Neural cell (in vitro differentiated cells): Measurements from ENCODE around the gene CDK15. TPM values are rescaled to one million over a fixed set of nuclear protein-coding genes. Genes with fewer than 3 reads are reported as not detected.

Experiments
- H2AFZ ChIP-seq: fragments of 200-600, 300-800 bp; sonication (generic), shearing (Covaris generic); 2 replicates; pipeline ENCODE4 v1.6.0; 2014; ENCODE audit warnings: low read depth, mild to moderate bottlenecking, antibody characterized with exemption, low read length, moderate library complexity
- H3F3A ChIP-seq: fragments of 200-600 bp; shearing (Covaris generic); 2 replicates; pipeline ENCODE4 v1.6.1; 2016; ENCODE audit warnings: mild to moderate bottlenecking, moderate library complexity, mixed read lengths, antibody characterized with exemption, low read length; ENCODE audit not compliant: insufficient read depth, poor library complexity, severe bottlenecking
- H3K27ac ChIP-seq: fragments of 200-600, 300-800 bp; sonication (generic), shearing (Covaris generic); 2 replicates; pipeline ENCODE4 v1.5.1; 2014; ENCODE audit warnings: mild to moderate bottlenecking, low read length, moderate library complexity
- H3K27me3 ChIP-seq: fragments of 300-800, 200-600 bp; sonication (generic), shearing (Covaris generic); 2 replicates; pipeline ENCODE4 v1.6.0; 2014; ENCODE audit warnings: mild to moderate bottlenecking, low read depth, low read length, moderate library complexity; ENCODE audit not compliant: insufficient read depth
- H3K36me3 ChIP-seq: fragments of 300-800, 200-600 bp; sonication (generic), shearing (Covaris generic); 2 replicates; pipeline ENCODE4 v1.5.1; 2014; ENCODE audit warnings: mild to moderate bottlenecking, antibody characterized with exemption, low read length, moderate library complexity; ENCODE audit not compliant: insufficient read depth
- H3K4me2 ChIP-seq: fragments of 300-800, 200-600 bp; sonication (generic), shearing (Covaris generic); 2 replicates; pipeline ENCODE4 v1.6.0; 2014; ENCODE audit warnings: mild to moderate bottlenecking, low read length
- H3K4me3 ChIP-seq: fragments of 300-800, 200-600 bp; sonication (generic), shearing (Covaris generic); 2 replicates; pipeline ENCODE4 v1.5.1; 2014; ENCODE audit warnings: mild to moderate bottlenecking, low read length, moderate library complexity
- H3K79me2 ChIP-seq: fragments of 200-600 bp; shearing (Covaris generic); replicated peaks from 2 replicates; pipeline ENCODE4 v1.6.0; 2014; ENCODE audit warnings: mild to moderate bottlenecking, low read length, moderate library complexity; ENCODE audit not compliant: insufficient read depth
- H3K9ac ChIP-seq: fragments of 300-800, 200-600 bp; sonication (generic), shearing (Covaris generic); 2 replicates; pipeline ENCODE4 v1.6.1; 2016; ENCODE audit warnings: mild to moderate bottlenecking, low read length, mixed read lengths
- H3K9me2 ChIP-seq: fragments of 200-600 bp; shearing (Covaris generic); 2 replicates; pipeline ENCODE4 v1.6.1; 2016; ENCODE audit warnings: mild to moderate bottlenecking, low read length, mixed read lengths; ENCODE audit not compliant: insufficient read depth
- H3K9me3 ChIP-seq: fragments of 200-600, 300-800 bp; sonication (generic), shearing (Covaris generic); 2 replicates; pipeline ENCODE4 v1.6.1; 2016; ENCODE audit warnings: mild to moderate bottlenecking, mixed run types, low read length, moderate library complexity, mixed read lengths
- H4K20me1 ChIP-seq: fragments of 200-600 bp; shearing (Covaris generic); 2 replicates; pipeline ENCODE4 v1.6.1; 2016; ENCODE audit warnings: mild to moderate bottlenecking, mixed run types; ENCODE audit not compliant: insufficient read depth
- EP300 ChIP-seq: fragments of 450-650 bp; conservative IDR thresholded peaks from 2 replicates; pipeline ENCODE4 v1.6.1; 2014; ENCODE audit warnings: antibody characterized with exemption, mild to moderate bottlenecking, moderate library complexity; ENCODE audit not compliant: poor library complexity, severe bottlenecking
- EZH2 ChIP-seq: fragments of 200-600, 300-800 bp; shearing (Covaris generic), sonication (generic); IDR thresholded peaks from 2 replicates; pipeline ENCODE4 v1.6.1; 2014; ENCODE audit warnings: antibody characterized with exemption, low read length, borderline replicate concordance, mild to moderate bottlenecking; ENCODE audit not compliant: insufficient read depth, poor library complexity, severe bottlenecking
- MXI1 ChIP-seq: fragments of 450-650 bp; conservative IDR thresholded peaks from 2 replicates; pipeline ENCODE4 v1.6.1; 2014; ENCODE audit warnings: antibody characterized with exemption, mild to moderate bottlenecking; ENCODE audit not compliant: poor library complexity, severe bottlenecking
- POLR2AphosphoS5 ChIP-seq: IDR thresholded peaks from 2 replicates; pipeline ENCODE4 v1.6.1; 2012
- RAD21 ChIP-seq: fragments of 450-650 bp; conservative IDR thresholded peaks from 2 replicates; pipeline ENCODE4 v1.6.1; 2014; ENCODE audit warnings: antibody characterized with exemption, mild to moderate bottlenecking, moderate library complexity
- REST ChIP-seq: IDR thresholded peaks from 2 replicates; pipeline ENCODE4 v1.6.1; 2012; ENCODE audit warnings: borderline replicate concordance
- SMC3 ChIP-seq: fragments of 450-650 bp; conservative IDR thresholded peaks from 2 replicates; pipeline ENCODE4 v1.6.1; 2014; ENCODE audit warnings: antibody characterized with exemption, mild to moderate bottlenecking, moderate library complexity; ENCODE audit not compliant: poor library complexity
- TAF1 ChIP-seq: IDR thresholded peaks from 2 replicates; pipeline ENCODE4 v1.6.1; 2012; ENCODE audit warnings: low read depth
- polyA plus RNA-seq: library from polyadenylated mRNA; depleted of rRNA; stranded (reverse); fragments of >200 nt; gene quantifications from 2 replicates; pipeline ENCODE4 v1.2.3, GENCODE V29; 2014
- TF ChIP-seq, protein P1 (sequence below): fragments of 450-650 bp; IDR thresholded peaks from 2 replicates; pipeline ENCODE4 v1.5.1; 2014; ENCODE audit warnings: antibody characterized with exemption, mild to moderate bottlenecking, moderate library complexity; ENCODE audit not compliant: poor library complexity, severe bottlenecking

CDK15 gene
- polyA plus RNA-seq, 1 donor from 2014 or later, result 0.09 TPM

DNA sequence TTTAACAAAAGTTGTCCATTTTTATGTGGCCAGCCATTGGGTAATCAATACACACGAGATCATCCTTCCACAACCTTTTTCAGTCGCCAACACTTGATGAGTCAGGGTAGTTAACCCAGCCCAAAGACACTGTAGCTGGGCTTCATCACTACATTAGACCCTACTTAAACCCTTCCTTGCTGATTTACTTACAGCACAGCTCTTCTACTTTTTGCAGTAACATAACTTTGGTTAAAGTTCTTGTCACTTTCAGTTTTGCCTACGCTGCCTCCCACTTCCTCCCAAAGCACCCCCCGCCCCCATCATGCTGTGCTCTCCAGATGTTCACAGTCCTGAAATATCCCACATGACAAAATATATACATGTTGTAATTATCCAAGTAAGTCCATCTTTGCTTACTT, 103.6 kb downstream of the CDK15 start:
- H3K79me2 ChIP-seq, result no peaks in the 10 kb centered on the region
- H4K20me1 ChIP-seq, result no peaks in the 10 kb centered on the region
- H2AFZ ChIP-seq, result no peak overlapping the region
- no peak overlapping the region for H3K9ac ChIP-seq
- no peak overlapping the region for H3K4me2 ChIP-seq
- H3K27me3 ChIP-seq, result no peaks in the 10 kb centered on the region
- H3K9me3 ChIP-seq, result no peaks in the 10 kb centered on the region
- H3K27ac ChIP-seq, result no peak overlapping the region
- no peak for TF ChIP-seq TAF1
- no peak for TF ChIP-seq SMC3
- TF ChIP-seq MXI1, result no peak
- no peak for TF ChIP-seq POLR2AphosphoS5
- TF ChIP-seq RAD21, result no peak
- TF ChIP-seq, protein P1, sequence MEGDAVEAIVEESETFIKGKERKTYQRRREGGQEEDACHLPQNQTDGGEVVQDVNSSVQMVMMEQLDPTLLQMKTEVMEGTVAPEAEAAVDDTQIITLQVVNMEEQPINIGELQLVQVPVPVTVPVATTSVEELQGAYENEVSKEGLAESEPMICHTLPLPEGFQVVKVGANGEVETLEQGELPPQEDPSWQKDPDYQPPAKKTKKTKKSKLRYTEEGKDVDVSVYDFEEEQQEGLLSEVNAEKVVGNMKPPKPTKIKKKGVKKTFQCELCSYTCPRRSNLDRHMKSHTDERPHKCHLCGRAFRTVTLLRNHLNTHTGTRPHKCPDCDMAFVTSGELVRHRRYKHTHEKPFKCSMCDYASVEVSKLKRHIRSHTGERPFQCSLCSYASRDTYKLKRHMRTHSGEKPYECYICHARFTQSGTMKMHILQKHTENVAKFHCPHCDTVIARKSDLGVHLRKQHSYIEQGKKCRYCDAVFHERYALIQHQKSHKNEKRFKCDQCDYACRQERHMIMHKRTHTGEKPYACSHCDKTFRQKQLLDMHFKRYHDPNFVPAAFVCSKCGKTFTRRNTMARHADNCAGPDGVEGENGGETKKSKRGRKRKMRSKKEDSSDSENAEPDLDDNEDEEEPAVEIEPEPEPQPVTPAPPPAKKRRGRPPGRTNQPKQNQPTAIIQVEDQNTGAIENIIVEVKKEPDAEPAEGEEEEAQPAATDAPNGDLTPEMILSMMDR, result no peak
- no peak for TF ChIP-seq EP300
- TF ChIP-seq EZH2, result no peak
- TF ChIP-seq REST, result no peak
- H3K9me2 ChIP-seq, result no peaks in the 10 kb centered on the region
- no peaks in the 10 kb centered on the region for H3K36me3 ChIP-seq
- H3K4me3 ChIP-seq, result no peak overlapping the region
- H3F3A ChIP-seq, result no peaks in the 10 kb centered on the region

- Histone ChIP-seq H3F3A (no peaks in the 10 kb centered on the region), H3K4me2 (no peak overlapping the region), H4K20me1 (no peaks in the 10 kb centered on the region), H3K27ac (no peak overlapping the region), H3K36me3 (no peaks in the 10 kb centered on the region), H3K9me3 (no peaks in the 10 kb centered on the region), H3K9ac (no peak overlapping the region), H3K27me3 (no peaks in the 10 kb centered on the region), H3K79me2 (no peaks in the 10 kb centered on the region), H3K4me3 (no peak overlapping the region), H3K9me2 (no peaks in the 10 kb centered on the region), H2AFZ (no peak overlapping the region)
- TF ChIP-seq RAD21 (no peak), EP300 (no peak), REST (no peak), EZH2 (no peak), POLR2AphosphoS5 (no peak), MXI1 (no peak), TAF1 (no peak), SMC3 (no peak)
- TF ChIP-seq, protein P1, result no peak
Measured at GRCh38 chr2:201911372-201911771, 105.0 kb downstream of the CDK15 start.
